Stimulated activated CD8-positive, alpha-beta memory T cell treated with anti-CD3 and anti-CD28 coated beads, Interleukin-7, amount 100 ng/mL, for 1 hour (primary cell): Measurements from ENCODE around the gene SYT9.

Experiments
- DNase-seq, 2 donors: peaks; one replicate each; pipeline ENCODE4 v3.0.0-alpha.2; 2020; ENCODE audit warnings: low read depth in 2 of 2

SYT9 gene

DNA sequence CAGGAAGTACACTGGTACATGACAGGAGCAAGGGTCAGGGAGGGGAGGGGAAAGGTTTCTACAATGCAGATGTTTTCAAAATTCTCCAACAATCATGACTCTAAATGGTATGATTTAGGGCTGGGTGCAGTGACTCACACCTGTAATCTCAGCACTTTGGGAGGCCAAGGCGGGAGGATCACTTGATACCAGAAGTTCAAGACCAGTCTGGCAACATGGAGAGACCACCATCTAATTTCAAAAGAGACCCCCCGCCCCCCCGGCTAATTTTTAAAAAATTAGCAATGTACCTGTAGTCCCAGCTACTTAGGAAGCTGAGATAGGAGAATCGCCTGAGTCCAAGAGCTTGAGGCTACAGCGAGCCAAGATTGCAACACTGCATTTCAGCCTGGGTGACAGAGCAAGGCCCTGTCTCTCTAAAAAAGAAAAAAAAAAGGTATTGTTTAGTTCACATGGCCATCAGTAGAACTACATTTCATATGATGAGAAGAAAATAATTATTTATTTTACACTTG, 217.7 kb downstream of the SYT9 start:
- DNase-seq: no peak

DNA sequence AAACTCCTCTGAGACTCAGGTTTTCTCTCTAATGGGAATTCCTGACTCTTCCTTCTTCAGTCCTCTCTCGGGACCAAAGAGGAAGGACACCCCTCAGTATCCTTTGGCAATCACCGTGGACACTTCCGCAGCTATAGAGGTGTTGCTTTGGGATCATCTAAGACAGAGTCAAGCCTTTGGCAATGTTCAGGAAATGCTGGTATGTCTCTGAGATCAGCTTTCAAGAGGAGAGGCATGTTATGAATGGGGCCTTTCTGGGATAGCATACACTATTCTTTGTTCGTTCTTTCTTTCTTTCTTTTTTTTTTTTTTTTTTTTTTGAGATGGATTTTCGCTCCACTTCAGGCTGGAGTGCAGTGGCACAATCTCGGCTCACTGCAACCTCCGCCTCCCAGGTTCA, 219.4 kb downstream of the SYT9 start:
- DNase-seq: no peak

DNA sequence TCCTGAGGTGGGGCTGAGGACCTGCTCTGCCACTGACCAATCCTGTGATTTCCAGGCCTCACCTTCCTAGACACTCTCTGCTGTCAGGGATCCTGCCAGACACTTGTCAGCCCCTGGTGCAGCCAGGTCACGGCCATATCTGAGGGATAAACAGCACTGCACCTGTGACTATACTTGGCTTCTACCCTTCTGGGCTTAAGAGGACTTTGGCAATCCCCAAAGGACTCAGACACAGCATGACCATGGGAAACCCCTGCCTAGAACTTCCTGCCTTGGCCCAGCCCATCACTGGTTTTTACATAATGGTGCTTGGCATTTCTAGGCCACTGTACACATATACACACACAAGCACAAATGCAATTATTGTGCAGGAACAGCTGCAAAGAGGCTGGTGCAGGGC, 222.0 kb downstream of the SYT9 start:
- DNase-seq: no peak

DNA sequence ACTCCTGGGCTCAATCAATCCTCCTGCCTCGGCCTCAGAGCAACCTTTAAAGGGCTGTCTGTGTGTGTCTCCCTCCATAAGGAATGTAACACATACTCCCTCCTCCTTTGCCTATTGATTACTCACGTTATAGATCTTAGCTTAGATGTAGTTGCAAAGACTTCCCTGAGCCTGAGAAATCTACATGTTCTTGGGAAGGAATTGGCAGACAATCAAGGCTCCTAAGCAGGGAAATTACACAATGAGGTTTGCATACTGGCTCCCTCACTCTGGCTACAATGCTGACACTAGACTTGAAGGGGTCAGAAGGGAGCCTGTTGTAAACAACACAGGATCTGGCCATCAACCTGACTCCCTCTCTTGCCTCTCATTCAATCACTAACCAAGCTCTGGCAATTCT, 228.4 kb downstream of the SYT9 start:
- DNase-seq: no peak

DNA sequence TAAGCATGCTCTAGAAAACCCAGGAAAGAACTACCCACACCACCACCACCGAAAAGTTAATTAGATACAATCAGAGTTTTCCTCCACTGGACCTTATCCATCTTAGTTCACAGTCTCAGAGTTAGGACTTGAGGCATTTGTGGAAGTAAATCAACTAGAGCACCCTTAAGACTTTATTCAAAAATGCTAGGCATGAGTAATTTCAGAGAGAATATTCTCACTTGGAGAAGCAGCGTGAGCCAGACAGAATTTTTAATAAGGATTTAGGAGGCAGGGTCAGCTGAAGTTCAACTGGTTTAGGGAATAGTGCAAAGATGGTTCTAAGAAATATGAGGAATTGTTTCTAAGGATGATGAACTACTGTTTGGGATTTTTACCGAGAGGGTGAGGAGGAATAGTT, 232.4 kb downstream of the SYT9 start:
- DNase-seq: no peak

DNA sequence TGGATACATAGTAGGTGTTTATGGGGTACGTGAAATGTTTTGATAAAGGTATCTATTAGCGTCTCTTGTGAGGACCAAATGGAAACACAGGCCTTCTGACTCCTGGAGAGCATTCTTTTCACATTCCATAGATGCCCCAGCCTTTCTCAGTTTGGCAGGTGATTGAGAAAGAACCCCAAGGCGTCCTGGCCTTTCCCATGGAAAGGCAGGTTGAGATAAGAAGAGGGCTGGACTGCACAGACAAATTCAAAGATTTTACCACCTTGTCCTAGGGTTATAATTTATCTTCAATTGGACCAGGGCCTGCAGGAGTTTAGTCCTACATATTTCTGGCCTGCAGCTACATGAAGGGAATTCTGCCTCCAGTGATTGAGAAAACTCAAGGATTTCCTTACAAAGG, 232.9 kb downstream of the SYT9 start:
- no peak for DNase-seq

DNA sequence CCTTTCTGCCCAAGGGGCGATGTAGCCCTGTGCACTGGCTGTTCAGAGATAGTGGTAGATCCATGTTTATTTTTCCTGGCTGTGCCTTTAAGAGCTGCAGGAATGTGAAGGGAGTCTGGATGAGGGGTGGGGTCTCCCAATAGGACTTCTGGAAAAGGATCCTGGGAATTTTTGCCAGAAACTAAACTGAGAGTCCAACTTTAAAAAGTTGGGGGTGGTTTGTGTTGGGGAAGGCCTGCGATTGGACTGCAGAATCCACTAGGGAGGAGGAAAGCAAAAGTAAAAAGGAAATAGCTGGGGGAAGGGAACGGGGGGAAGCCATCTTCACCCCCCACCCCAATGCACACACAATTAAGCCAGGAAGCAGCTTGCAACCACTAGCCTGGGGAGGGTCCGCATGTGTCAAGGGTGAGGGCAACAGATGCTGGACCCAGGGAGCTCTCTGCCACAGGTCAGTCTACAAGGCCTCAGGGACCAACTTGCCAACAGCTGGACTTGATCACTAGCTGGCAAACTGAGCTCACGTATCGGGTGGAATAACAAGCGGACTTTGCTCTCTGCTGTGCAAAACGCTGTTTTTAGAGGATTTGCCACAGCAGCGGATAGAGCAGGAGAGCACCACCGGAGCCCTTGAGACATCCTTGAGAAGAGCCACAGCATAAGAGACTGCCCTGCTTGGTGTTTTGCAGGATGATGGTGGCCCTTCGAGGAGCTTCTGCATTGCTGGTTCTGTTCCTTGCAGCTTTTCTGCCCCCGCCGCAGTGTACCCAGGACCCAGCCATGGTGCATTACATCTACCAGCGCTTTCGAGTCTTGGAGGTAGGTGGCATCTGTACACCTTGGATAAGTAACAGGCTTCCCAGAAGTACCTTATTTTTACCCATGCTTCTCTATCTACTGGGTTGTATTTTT, 233.7 kb downstream of the SYT9 start, which contains the start of gene OLFML1:
Gene OLFML1, plus strand, starts transcription at position 321 of the 912 bp plus-strand sequence. Its CDS starts 370 bp downstream, at position 691.
- no peak for DNase-seq

DNA sequence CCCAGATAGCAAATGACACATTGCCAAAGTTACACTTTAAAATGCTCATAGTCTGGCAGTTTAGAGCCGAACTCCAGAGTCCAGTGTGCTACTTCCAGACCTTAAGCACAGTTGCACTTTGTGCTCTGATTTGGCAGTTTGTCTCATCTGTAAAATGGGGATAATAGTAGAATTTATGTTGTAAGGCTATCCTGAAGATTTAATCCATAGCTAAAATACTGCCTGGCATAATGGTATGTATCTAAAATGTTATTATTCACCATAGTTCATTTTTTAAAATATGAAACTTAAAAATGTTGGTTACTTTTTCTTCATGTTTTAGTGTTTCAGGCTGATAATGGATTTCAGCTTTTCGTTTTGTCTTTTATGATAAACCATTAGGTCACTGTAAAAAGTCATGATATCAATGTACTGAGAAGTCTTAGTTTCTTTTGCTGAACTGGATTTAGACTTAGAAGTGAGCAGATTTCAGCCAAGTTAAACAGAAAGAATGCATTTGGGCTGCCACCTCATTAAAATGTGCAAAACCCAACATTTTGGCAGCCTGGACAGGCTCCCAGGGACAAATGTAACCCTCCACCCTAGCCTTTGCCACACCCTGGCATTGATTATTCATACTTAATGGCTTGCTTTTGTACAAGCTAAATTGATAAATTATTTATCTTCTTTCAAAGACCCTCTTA, 234.5 kb downstream of the SYT9 start:
- no peak for DNase-seq

DNA sequence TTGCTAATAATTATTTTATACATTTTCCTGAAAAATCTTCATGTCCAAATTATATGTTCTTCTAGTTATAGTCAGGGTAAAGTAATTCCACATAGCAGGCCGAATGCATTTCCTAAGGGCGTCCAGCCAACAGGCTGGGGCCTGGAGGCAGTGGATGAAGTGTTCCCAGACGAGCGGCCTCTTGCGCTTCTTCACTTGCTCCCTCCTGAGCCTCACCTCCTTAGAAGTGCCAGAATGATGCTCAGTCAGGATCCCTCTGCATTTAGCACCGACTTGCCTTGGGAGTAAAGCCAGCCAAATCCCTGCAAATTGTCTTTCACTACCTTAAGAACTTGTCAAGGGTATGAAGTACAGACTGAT, 235.1 kb downstream of the SYT9 start:
- DNase-seq: no peak

DNA sequence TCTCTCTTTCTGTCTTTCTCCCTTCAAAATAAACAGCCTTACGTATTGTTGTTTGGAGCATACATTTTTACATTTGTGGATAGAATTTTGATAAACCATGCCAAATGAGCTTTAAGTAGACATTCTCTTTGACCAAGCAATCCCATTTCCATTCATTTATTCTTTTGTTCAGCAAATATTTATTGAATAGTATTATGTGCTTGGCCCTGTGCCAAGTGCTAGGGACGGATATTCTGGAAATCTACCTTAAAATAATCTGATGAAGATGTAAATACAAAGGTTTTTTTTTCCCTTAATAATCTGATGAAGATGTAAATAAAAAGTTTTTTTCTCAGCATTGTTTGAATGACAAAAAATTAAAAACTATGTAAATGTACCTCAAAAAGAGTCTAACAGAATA, 235.7 kb downstream of the SYT9 start:
- no peak for DNase-seq

DNA sequence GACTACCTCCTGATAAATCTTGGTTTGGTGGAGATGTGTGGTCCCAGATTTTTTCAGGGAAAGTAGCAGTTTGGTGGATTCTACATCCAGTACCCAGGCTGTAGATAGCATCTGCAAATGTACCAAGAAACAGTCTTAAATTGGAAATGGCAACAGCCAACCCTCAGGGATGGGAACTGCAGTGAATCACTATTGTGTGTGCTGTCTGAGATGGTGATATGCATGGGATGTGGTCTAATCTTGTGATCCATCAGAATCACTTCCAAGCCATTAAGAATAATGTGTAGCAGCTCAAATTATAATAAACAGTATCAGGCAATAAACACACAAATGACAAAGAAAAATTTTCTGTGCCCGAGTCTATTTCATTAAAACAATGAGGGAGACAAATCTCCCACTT, 237.0 kb downstream of the SYT9 start:
- DNase-seq: no peak

DNA sequence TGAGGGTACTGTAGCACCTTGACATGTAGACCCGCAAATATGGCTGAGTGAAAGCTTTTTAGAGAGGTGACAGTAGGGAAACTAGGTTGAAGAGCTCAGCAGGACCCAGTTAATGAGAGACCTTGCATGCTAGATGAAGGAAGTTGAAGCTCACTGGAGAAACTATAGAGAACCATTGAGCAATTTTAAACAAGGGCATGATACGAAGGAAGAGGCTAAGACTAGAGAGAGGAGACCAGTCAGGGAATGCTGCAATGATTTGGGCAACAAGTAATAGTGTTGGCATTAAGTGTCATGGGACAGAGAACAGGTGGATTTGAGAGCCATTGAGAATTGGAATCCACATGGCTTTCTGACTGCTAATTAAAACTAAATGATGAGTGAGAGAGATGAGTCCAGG, 237.7 kb downstream of the SYT9 start:
- DNase-seq: no peak

DNA sequence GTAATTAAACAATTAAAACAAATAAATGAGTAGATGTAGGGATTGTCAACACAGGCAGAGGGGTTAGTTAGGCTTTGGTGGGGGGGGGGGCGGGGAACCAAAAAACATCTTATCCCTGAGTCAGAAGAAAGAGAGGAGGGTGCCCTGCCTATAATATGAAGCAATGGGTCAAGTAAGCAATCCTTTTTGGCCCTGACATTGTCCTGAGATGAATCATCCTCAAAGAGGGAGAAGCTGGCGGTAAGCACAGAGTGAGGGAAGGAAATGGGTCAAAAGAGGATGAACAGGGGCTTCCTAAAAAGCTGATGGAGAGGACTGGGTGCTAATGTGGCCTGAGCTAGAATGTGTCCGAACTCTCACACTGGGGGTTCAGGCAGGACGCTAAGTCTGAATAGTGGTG, 238.3 kb downstream of the SYT9 start:
- DNase-seq: no peak

DNA sequence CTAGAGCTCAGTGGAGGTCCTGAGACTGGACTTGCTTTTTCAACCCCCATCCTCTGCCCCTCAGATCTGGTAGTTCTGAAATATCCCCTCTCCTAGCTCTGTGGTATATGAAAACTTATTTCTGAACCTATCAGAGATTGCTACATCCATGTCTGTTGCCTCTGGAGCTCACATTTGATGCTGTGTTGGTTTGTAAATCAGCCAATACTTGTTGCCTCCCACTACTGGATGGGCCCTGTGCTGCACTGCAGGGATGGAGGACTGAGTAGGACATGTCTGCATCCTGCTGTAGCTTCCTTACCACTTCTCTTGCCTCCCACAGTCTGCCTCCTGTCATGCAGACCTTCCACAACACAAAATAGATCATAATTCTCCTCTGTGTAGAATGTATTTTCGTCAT, 238.8 kb downstream of the SYT9 start:
- no peak for DNase-seq

DNA sequence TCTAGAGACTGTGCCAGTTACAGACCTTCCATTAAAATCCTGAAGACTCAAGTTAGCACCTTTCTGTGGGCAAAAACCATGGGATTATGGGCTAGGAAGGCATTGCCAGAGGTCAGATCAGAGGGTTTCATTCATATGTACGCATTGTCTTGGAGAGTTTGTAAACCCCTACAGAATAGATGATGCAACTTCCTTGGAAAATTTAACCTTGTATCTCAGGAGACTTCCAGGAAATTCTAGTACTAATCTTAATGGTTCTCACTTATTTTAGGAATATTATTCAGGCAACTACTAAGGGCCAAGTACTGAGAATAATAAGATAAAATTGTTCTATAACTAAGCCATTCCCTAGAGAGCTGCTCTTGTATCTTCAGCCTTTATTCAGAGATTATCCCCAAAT, 240.5 kb downstream of the SYT9 start:
- no peak for DNase-seq

DNA sequence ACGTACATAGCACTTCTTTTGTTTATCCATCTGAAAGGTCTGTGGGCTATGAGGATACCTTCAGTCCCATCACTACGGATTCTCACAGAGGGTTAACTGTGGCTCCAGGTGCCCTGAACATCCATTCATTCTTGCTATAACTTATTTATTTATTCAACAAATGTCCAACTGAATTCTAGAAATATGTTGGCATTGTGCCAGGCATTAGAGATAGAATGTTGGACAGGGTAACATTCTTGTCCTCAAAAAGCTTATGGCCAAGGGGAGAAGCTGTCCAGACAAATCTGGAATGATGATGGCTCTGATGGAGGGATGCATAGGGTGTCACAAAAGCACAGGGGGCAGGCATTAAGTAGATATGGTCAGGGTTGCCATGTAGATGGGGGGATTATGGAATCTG, 242.0 kb downstream of the SYT9 start:
- DNase-seq: no peak

DNA sequence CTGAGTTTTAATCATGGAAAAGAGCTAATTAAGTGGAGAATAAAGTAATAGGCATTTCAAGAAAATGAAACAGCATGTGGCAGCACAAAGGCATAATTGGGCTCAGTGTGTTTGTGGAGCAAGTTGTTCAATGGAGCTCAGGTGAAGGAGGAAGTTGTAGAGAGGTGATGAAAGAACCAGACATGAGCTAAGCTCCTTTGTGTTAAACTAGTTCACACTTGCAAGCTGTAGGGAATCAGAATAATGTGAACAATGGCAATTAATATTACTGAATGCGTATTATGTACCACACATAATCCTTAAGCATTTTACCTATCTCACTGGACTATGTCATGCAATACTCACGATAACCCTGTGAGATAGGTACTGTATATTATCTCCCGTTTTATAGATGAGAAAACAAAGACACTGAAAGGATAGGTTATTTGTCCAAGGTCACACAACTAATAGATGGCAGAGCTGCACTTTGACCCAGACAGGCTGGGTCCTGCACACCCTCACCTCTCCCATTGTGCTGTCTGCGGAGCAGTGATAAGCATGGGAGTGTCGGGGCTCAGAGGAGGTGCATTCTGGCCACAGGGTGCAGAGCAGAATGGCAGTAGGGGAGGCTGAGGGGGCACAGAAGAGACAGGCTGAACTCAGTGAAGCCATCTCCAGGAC, 242.5 kb downstream of the SYT9 start:
- no peak for DNase-seq

DNA sequence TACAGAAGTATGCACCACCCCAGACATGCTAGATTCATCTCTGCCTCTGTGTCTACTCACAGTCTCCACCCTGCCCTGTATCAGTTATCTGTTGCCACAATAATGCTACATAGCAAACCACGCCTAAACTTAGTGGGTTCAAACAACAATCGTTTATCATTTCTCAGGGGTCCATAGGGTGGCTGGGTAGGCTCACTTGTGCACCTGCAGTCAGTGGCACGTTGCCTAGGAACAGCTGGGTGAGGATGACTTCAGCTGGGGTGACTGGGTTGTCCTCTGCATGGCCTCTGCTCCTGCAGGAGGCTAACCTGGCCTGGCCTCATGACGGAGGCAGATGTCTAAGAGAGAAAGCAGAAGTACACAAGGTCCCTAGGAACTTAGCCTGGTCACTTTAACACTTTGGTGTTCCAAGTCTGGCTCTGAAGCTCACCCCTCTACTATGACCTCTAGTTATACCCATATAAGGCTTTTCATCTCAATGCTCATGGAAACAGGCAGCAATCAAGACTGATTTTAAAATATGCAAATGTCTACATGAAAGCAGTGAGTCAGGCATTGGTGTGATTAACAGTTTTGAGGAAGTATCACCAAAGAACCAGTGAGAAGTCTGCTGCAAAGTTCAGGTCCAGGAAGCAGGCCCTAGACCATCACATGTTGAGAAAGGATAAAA, 244.3 kb downstream of the SYT9 start:
- DNase-seq: no peak

DNA sequence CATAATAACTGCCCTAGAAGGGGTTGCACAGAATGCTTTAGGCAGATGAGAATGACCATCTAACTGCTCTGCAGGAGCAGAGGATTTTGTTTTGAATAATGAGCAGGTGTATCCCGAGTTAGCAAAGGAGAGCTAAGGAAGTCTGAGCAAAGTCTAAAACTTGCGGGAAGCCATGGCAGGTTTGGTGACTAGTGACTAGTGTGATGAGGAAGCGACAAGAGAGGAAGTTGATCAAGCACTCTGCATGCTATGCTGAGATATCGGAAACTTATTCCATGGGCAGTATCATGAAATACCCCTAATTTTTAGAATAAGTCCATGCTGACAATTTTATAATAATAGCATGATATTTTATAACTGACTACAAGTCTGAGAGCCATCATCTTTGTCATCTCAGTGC, 246.5 kb downstream of the SYT9 start:
- no peak for DNase-seq

DNA sequence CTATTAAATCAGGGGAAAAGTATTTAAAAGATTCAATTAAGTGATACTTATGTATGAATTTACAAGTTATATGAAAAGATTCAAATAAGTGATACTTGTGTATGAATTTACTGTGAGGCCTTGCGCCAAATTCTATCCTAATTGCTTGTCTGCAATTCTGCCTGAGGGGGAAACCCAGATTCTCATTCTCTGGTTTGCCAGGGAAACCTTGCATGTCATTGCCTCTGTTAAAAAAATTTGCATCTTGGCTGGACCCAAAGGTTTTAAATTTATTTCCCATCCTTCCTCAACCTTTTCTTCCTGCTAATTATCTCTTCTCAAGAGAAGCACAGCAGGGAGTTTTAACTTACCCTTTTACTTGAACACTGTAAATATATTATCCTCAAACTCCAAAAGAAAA, 247.4 kb downstream of the SYT9 start:
- DNase-seq: no peak

DNA sequence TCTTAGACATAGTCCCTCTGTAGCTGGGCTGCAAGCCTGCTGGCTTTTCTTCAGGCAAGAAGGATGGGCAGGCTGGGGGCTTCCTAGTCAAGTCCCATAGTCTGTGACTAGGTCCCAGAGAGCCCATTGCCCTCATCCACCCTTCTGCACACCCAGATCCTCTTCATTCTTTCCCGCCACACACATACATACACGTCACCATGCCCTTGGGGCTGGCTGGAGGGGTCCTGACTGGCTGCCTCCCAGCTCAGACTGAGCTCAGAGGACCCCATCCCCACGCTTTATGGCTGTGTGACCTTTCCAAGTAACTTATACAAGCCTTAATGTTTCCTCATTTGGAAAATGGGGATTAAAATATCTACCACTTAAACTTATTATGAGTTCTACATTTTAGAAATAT, 248.5 kb downstream of the SYT9 start:
- no peak for DNase-seq

DNA sequence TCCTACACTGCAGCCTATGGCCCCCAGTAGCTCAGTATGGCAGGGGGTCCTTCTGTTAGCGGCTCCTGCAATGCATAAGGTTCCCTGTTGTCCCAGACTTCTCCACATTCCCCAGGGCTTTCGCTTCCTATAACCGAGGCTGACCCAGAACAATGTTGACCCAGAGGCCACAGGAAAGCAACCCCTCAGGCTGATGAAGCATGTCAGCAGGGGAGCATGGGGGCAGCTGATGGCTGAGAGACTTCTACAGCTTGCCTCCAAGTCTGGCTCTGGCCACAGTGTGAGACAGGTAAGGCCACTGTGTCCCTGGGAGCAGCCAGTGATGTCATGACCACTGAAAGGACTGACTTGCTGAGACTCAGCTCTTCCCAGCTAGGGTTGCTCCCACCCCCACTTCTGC, 249.5 kb downstream of the SYT9 start:
- no peak for DNase-seq
